Prostate gland (tissue), 2 donors: ENCODE measurements around the gene SPCS2. TPM values are rescaled to one million over a fixed set of nuclear protein-coding genes. Genes with fewer than 3 reads are reported as not detected.
"Not testable (repeated sequence)": the region's sequence is repeated elsewhere in the genome, so short reads cannot be mapped to it uniquely, and the experiment has no call there.

Experiments used
- DNase-seq: peaks from one replicate; pipeline ENCODE4 v3.0.0-alpha.2; 2019; ENCODE audit warnings: low spot score
- H3K27ac ChIP-seq, 2 donors: fragments of 200-600 bp; sonication (generic); 2 replicates each; pipeline ENCODE4 v1.5.1; 2017 to 2019
- H3K27me3 ChIP-seq: fragments of 200-600 bp; sonication (generic); replicated peaks from 2 replicates; pipeline ENCODE4 v1.5.1; 2019; ENCODE audit not compliant: insufficient read depth
- H3K36me3 ChIP-seq, 2 donors: fragments of 200-600 bp; sonication (generic); 1 replicate in 1 of 2; 2 replicates in 1 of 2; pipeline versions ENCODE4 v1.5.1 to v1.8.1; 2017 to 2019
- H3K4me1 ChIP-seq: fragments of 200-600 bp; sonication (generic); replicated peaks from 2 replicates; pipeline ENCODE4 v1.5.1; 2019
- H3K4me3 ChIP-seq, 2 donors: fragments of 200-600 bp; sonication (generic); 2 replicates each; pipeline ENCODE4 v1.5.1; 2017 to 2019
- H3K9me3 ChIP-seq: fragments of 200-600 bp; sonication (generic); 2 replicates; pipeline ENCODE4 v1.5.1; 2017
- CTCF ChIP-seq, 4 experiments: fragments of 200-600 bp in 2 of 4; fragments of 450-650 bp in 2 of 4; sonication (generic) in 2 of 4; IDR thresholded peaks; 1 replicate in 3 of 4; 2 replicates in 1 of 4; pipeline ENCODE4 v1.5.1; 2016 to 2019; ENCODE audit warnings: antibody characterized with exemption in 4 of 4, mild to moderate bottlenecking in 2 of 4, moderate library complexity in 2 of 4
- POLR2A ChIP-seq: fragments of 450-650 bp; IDR thresholded peaks from one replicate; pipeline ENCODE4 v1.6.1; 2016; ENCODE audit warnings: antibody characterized with exemption, mild to moderate bottlenecking
- POLR2AphosphoS5 ChIP-seq: sonication (generic); formaldehyde crosslinking; IDR thresholded peaks from one replicate; pipeline ENCODE4 v1.6.1; 2017; ENCODE audit warnings: antibody characterized with exemption
- WGBS: methylation state at CpG from one replicate; pipeline ENCODE4 v1.1.5; 2018; 5-methylcytosine and 5-hydroxymethylcytosine counted together
- intact Hi-C: fragments of 100-400 bp; cut with DNase I; formaldehyde crosslinking; loops from one replicate; pipeline ENCODE4 v1.14.2; 2022
- total RNA-seq, 2 donors: library from RNA; depleted of rRNA; stranded (reverse); fragments of >200 nt; gene quantifications; one replicate each; pipeline ENCODE4 v1.1.0, GENCODE V29; 2016

SPCS2 gene
- total RNA-seq, 2 donors from 2014 or later = 76.9 to 82.4 TPM

- no peak for DNase-seq
- Histone ChIP-seq H3K4me3 (no peak overlapping the region), H3K27me3 (no peaks in the 10 kb centered on the region), H3K27ac (peak overlapping the region in 1 of 2 donors; percentile 2), H3K36me3 (no peaks in the 10 kb centered on the region), H3K9me3 (no peaks in the 10 kb centered on the region), H3K4me1 (peaks cover 10% of the 10 kb centered on the region)
- intact Hi-C loops = no loop called here
- TF ChIP-seq POLR2AphosphoS5 (no peak), POLR2A (no peak), CTCF (IDR thresholded peaks at IDR 0.05) (no peak)
- 96% methylated on average over 1 of the region's 1 CpG for WGBS
Observed at GRCh38 chr11:74981888-74982287, 32.8 kb downstream of the SPCS2 start.

- intact Hi-C loops = no loop called here
- H3K9me3 ChIP-seq = no peaks in the 10 kb centered on the region
- no peak for TF ChIP-seq POLR2AphosphoS5
- no peak for TF ChIP-seq CTCF (IDR thresholded peaks at IDR 0.05)
- TF ChIP-seq POLR2A = no peak
- peak overlapping the region in 1 of 2 donors; percentile 46 for H3K27ac ChIP-seq
- H3K27me3 ChIP-seq = no peaks in the 10 kb centered on the region
- no peaks in the 10 kb centered on the region for H3K36me3 ChIP-seq
- DNase-seq = peak; percentile 10
- no peak overlapping the region for H3K4me3 ChIP-seq
- 49% methylated on average over 3 of the region's 3 CpGs for WGBS
- peaks cover 10% of the 10 kb centered on the region for H3K4me1 ChIP-seq
Observed at GRCh38 chr11:74984070-74984469, 35.0 kb downstream of the SPCS2 start.

- H3K9me3 ChIP-seq = no peaks in the 10 kb centered on the region
- no peaks in the 10 kb centered on the region for H3K36me3 ChIP-seq
- no peak overlapping the region for H3K4me3 ChIP-seq
- DNase-seq = no peak
- H3K27ac ChIP-seq = peak overlapping the region in 1 of 2 donors; percentile 46
- intact Hi-C loops = no loop called here
- TF ChIP-seq CTCF (IDR thresholded peaks at IDR 0.05) (no peak), POLR2A (no peak), POLR2AphosphoS5 (no peak)
- H3K27me3 ChIP-seq = no peaks in the 10 kb centered on the region
- WGBS = 95% methylated on average over 2 of the region's 2 CpGs
- peaks cover 10% of the 10 kb centered on the region for H3K4me1 ChIP-seq
Observed at GRCh38 chr11:74984730-74985129, 35.7 kb downstream of the SPCS2 start.

- Histone ChIP-seq H3K36me3 (no peaks in the 10 kb centered on the region), H3K27me3 (no peaks in the 10 kb centered on the region), H3K4me1 (peaks cover 6% of the 10 kb centered on the region), H3K9me3 (no peaks in the 10 kb centered on the region), H3K4me3 (peak within 1 kb of the TSS; percentile 53 to 76), H3K27ac (peak within 1 kb of the TSS; percentile 75 to 76)
- TF ChIP-seq CTCF (IDR thresholded peaks at IDR 0.05) (no peak), POLR2AphosphoS5 (peak; percentile 69), POLR2A (peak; percentile 22)
- peak; percentile 80 for DNase-seq
- intact Hi-C loops = no loop called here
- WGBS = under 1% methylated on average over 43 of the region's 46 CpGs
Observed at GRCh38 chr11:74988541-74989259, 39.6 kb downstream of the SPCS2 start, which contains the start of gene NEU3. Gene NEU3 (plus strand): TSS chr11:74988933. CDS start chr11:74989061, 128 bp downstream.

GRCh38 chr11:74989260-74989638 lies 40.2 kb downstream of the SPCS2 start:
- intact Hi-C loops = no loop called here

GRCh38 chr11:74990150-74990549 lies 41.1 kb downstream of the SPCS2 start:
- H3K4me3 ChIP-seq, H3K27me3 ChIP-seq, H3K36me3 ChIP-seq, H3K4me1 ChIP-seq, H3K9me3 ChIP-seq, H3K27ac ChIP-seq, DNase-seq, intact Hi-C loops: not testable (repeated sequence)
- WGBS = 93% methylated on average over 4 of the region's 4 CpGs

More at GRCh38 chr11:74989260-74989638, 40.2 kb downstream of the SPCS2 start:
- WGBS = 3% methylated on average over 8 of the region's 8 CpGs
- H3K9me3 ChIP-seq = no peaks in the 10 kb centered on the region
- DNase-seq = no peak
- peaks cover 6% of the 10 kb centered on the region for H3K4me1 ChIP-seq
- no peaks in the 10 kb centered on the region for H3K36me3 ChIP-seq
- no peak for TF ChIP-seq POLR2A
- TF ChIP-seq CTCF (IDR thresholded peaks at IDR 0.05) = no peak
- no peak for TF ChIP-seq POLR2AphosphoS5
- peak overlapping the region; percentile 75 to 76 for H3K27ac ChIP-seq
- H3K4me3 ChIP-seq = peak overlapping the region; percentile 53 to 76
- H3K27me3 ChIP-seq = no peaks in the 10 kb centered on the region
